ENCODE measurements around the gene TMEM164. TPM values are rescaled to one million over a fixed set of nuclear protein-coding genes. Genes with fewer than 3 reads are reported as not detected.

The TMEM164 gene
- polyA plus RNA-seq, 5 donors = 36.0 to 49.4 (median 41.8) TPM

GRCh38 chrX:110201799-110202198 is 198.9 kb downstream of the TMEM164 start:
- no peak for DNase-seq

- DNase-seq = no peak
These were observed 202.1 kb downstream of the TMEM164 start for GRCh38 chrX:110204986-110205385.

DNA sequence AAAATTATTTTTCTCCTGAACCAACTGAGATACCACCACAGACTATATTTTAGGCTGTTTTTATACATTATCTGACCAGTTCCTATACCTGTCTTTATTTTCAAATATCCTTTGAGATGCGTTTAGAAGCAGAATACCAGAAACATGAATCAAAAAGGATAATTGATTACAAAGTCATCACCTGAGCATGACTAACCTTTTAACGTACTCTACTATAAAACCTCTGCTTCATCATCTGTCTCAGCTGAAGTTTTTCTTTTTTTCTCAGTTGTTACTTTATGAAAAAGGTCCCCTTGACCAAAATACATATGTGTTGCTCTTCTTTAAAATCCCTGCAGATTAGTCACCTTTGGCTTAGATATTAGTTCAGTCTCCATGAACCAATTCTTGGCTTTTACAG is 205.2 kb downstream of the TMEM164 start:
- DNase-seq = no peak

- no peak for DNase-seq
These were observed 207.7 kb downstream of the TMEM164 start for GRCh38 chrX:110210417-110211139.

DNA sequence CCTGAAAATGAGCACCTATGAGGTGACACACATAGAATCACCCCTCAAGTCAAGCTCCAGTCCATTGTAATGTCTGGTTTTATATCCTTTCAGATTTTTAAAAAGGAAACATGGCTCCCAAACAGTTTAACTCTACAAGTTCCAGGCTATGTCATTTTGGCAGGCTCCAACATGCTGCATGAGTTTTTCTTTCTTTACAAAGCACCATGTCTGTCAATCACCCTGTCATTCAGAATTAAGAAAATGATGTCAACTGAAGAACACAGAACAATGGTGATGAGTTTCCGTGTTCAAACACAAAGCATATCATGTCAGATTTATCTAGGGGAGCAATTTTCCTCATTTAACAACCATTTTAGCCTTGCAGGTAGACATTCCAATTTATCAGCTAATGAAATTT is 208.4 kb downstream of the TMEM164 start:
- DNase-seq = no peak

- DNase-seq = no peak
These were observed 209.4 kb downstream of the TMEM164 start for GRCh38 chrX:110212299-110212698.

DNA sequence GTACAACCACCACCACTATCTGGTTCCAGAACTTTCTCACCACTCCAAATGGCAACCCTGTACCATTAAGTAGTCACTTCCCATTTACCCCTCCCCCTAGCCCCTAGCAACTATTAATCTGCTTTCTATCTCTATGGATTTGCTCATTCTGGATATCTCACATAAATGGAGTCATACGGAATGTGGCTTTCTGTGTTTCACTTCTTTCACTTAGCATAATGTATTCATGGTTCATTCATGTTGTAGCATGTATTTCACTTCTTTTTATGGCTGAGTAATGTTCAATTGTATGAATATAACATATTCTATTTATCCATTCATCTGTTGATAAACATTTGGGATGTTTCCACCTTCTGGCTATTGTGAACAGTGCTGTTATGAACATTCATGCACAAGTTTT is 210.3 kb downstream of the TMEM164 start:
- DNase-seq = no peak

- DNase-seq = no peak
These were observed 211.8 kb downstream of the TMEM164 start for GRCh38 chrX:110214684-110215083.

- no peak for DNase-seq
These were observed 212.5 kb downstream of the TMEM164 start for GRCh38 chrX:110215411-110215810.

GRCh38 chrX:110216027-110216426 is 213.1 kb downstream of the TMEM164 start:
- DNase-seq = no peak

DNA sequence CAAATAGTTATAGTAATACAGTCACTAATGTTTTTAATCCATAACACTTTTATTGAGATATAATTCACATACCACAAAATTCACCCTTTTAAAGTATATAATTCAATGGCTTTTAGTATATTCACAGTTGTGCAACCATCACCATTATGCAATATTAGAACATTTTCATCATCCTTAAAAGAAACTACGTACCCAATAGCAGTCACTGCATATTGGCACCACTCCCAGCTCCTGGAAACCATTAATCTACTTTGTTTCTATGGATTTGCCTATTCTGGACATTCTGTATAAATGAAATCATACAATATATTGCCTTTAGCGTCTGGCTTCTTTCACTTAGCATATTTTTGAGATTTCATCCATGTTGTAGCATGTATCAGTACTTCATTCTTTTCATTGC is 215.7 kb downstream of the TMEM164 start:
- no peak for DNase-seq

DNA sequence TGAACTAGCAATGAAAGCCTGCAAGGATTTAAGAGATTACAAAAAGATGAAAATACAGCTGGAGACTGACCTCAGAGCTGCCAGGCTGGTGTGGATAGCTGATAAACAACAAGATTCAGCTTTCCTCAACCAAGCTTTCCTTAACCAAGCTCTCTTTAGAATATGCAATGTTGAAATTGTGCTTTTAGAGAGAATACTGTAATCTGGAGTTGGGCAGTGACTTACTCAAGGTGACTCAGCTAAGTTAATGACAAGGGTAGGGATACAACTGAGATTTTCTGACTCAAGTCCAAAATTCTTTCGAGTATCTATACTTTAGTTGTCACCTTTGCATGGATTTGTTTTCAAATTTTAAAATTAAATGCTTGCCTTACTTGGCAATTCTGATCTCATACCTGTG is 217.0 kb downstream of the TMEM164 start:
- DNase-seq = no peak

- DNase-seq = no peak
These were observed 219.8 kb downstream of the TMEM164 start for GRCh38 chrX:110222497-110223257.

DNA sequence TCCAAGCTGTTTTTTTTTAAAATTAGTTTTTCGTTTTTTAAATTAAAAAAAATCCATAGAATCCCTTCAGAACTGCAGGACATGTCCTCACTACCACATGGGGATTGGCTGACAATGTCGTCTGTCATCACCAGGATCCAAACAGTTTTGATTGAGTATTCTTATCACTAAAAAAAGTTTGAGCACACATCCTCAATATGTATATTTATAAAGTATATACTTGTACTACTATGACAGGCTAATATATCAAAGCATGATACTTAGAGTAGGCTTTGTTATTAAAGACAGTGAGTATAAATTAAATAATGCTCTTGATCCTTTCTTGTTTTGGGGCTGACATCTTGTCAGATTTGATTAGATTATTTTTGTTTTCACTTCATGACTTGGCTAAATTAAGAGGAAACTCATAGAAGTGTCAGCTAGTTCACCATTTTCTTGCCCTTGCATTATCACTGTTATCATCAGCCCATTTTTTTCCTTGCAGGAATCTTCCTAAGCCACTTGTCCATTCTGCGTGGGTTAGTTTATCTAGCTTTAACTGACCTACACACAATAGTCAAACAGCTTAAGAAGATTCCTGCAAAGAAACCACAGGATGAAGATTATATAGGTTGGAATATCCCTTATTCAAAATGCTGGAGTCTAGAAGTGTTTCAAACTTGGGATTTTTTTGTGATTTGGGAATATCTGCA is 222.2 kb downstream of the TMEM164 start:
- no peak for DNase-seq

GRCh38 chrX:110226931-110227330 is 224.0 kb downstream of the TMEM164 start:
- DNase-seq = no peak
